HepG2 (cell line): ENCODE results near the gene RFXANK. TPM values are rescaled to one million over a fixed set of nuclear protein-coding genes. Genes with fewer than 3 reads are reported as not detected.

Experiments used
- ATAC-seq: fragments of 200-7000 bp; cut with Tn5 transposase; 3 replicates; pipeline ENCODE4 v1.9.1; 2020; ENCODE audit warnings: mild to moderate bottlenecking, moderate library complexity
- BruUV-seq: library from RNA; stranded (reverse); fragments of 400-500 nt; replicated peaks from 2 replicates; lab custom pipeline; 2021; lab: Mats Ljungman, UMichigan
- CTCF ChIA-PET: fragments of 300-600 bp; formaldehyde crosslinking; extraction: SDS; loops from one replicate; lab custom pipeline; 2021; ENCODE audit warnings: low total read pairs, inconsistent platforms, low intra/inter-chr PET ratio; lab: Yijun Ruan, JAX
- POLR2A ChIA-PET: fragments of 350-600 bp; sonication (Branson Sonifier 250); formaldehyde crosslinking; loops from one replicate; lab custom pipeline; 2020; ENCODE audit warnings: antibody characterized with exemption, inconsistent platforms; lab: Yijun Ruan, JAX
- DNase-seq: peaks from one replicate; pipeline ENCODE4 v3.0.0-alpha.2; 2015; ENCODE audit warnings: low spot score
- FAIRE-seq: peaks from 3 replicates; lab custom pipeline; 2011; peaks lifted over from hg19 to GRCh38; lab: Jason Lieb, UNC
- H2AFZ ChIP-seq: one replicate; pipeline ENCODE4 v1.6.1; 2011; ENCODE audit warnings: low read length, inconsistent platforms
- H3K27ac ChIP-seq: fragments of 300-600 bp; 3 replicates; pipeline ENCODE4 v1.8.0; 2011; ENCODE audit warnings: mixed run types, mild to moderate bottlenecking, mixed read lengths, low read length, inconsistent platforms; ENCODE audit not compliant: insufficient read depth; ENCODE audit errors: extremely low read length
- H3K27me3 ChIP-seq, 2 experiments: fragments of 200-600 bp in 1 of 2; 2 replicates in 1 of 2; 3 replicates in 1 of 2; pipeline versions ENCODE4 v1.6.0 to v1.8.0; 2011; ENCODE audit warnings: low read length in 2 of 2, mild to moderate bottlenecking in 2 of 2, moderate library complexity in 2 of 2, inconsistent platforms in 1 of 2; ENCODE audit not compliant: insufficient read depth in 2 of 2, control insufficient read depth in 1 of 2
- H3K36me3 ChIP-seq, 2 experiments: fragments of 200-600 bp in 1 of 2; replicated peaks in 1 of 2; 2 replicates in 1 of 2; 3 replicates in 1 of 2; pipeline versions ENCODE4 v1.5.1 to v1.8.0; 2011; ENCODE audit warnings: low read length in 2 of 2, inconsistent platforms in 1 of 2; ENCODE audit not compliant: insufficient read depth in 2 of 2, control insufficient read depth in 1 of 2
- H3K4me1 ChIP-seq: 2 replicates; pipeline ENCODE4 v1.5.1; 2012; ENCODE audit warnings: low read length, inconsistent platforms; ENCODE audit not compliant: insufficient read depth
- H3K4me2 ChIP-seq: 2 replicates; pipeline ENCODE4 v1.6.0; 2011; ENCODE audit warnings: low read depth, low read length, inconsistent platforms
- H3K4me3 ChIP-seq, 3 experiments: fragments of 200-600 bp in 1 of 3; sonication (generic), shearing (Covaris generic) in 1 of 3; replicated peaks in 1 of 3; 2 replicates each; pipeline ENCODE4 v1.5.1; 2011 to 2016; ENCODE audit warnings: low read length in 3 of 3, inconsistent platforms in 2 of 3, low read depth in 2 of 3, mild to moderate bottlenecking in 2 of 3, control low read depth in 1 of 3, mixed read lengths in 1 of 3; ENCODE audit not compliant: insufficient read depth in 1 of 3
- H3K79me2 ChIP-seq: one replicate; pipeline ENCODE4 v1.6.1; 2011; ENCODE audit warnings: low read length, inconsistent platforms; ENCODE audit not compliant: insufficient read depth
- H3K9ac ChIP-seq: 2 replicates; pipeline ENCODE4 v1.6.0; 2011; ENCODE audit warnings: mild to moderate bottlenecking, low read depth, low read length, inconsistent platforms; ENCODE audit not compliant: insufficient read depth
- H3K9me3 ChIP-seq: 2 replicates; pipeline ENCODE4 v1.5.1; 2012; ENCODE audit warnings: mild to moderate bottlenecking, low read length
- H4K20me1 ChIP-seq: 2 replicates; pipeline ENCODE4 v1.6.0; 2011; ENCODE audit warnings: inconsistent platforms, mild to moderate bottlenecking, low read length, moderate library complexity; ENCODE audit not compliant: insufficient read depth
- CBX5 ChIP-seq: sonication (generic); formaldehyde crosslinking; IDR thresholded peaks from 2 replicates; pipeline ENCODE4 v1.4.0; 2020; ENCODE audit warnings: missing genetic modification reagents, borderline replicate concordance
- HOXA9 ChIP-seq: sonication (generic); formaldehyde crosslinking; IDR thresholded peaks from 2 replicates; pipeline ENCODE4 v1.8.1; 2022; ENCODE audit warnings: missing genetic modification reagents, mild to moderate bottlenecking, moderate library complexity, borderline replicate concordance
- JUN ChIP-seq: sonication (generic); formaldehyde crosslinking; IDR thresholded peaks from 2 replicates; pipeline ENCODE4 v1.4.0; 2020; ENCODE audit warnings: mild to moderate bottlenecking, missing genetic modification reagents
- JUND ChIP-seq: sonication (generic); formaldehyde crosslinking; IDR thresholded peaks from 2 replicates; pipeline ENCODE4 v1.8.0; 2022; ENCODE audit warnings: mild to moderate bottlenecking, missing genetic modification reagents
- MTA1 ChIP-seq: sonication (generic); formaldehyde crosslinking; IDR thresholded peaks from 2 replicates; pipeline ENCODE4 v1.4.0; 2020; ENCODE audit warnings: missing genetic modification reagents, mild to moderate bottlenecking, borderline replicate concordance
- TEAD3 ChIP-seq: optimal IDR thresholded peaks from 2 replicates; pipeline ENCODE3; 2016; ENCODE audit warnings: borderline replicate concordance
- ZNF484 ChIP-seq: sonication (generic); formaldehyde crosslinking; IDR thresholded peaks from 2 replicates; pipeline ENCODE4 v1.5.1; 2020; ENCODE audit warnings: mild to moderate bottlenecking, low read depth, missing genetic modification reagents, borderline replicate concordance
- ZNF841 ChIP-seq: sonication (generic); formaldehyde crosslinking; IDR thresholded peaks from 2 replicates; pipeline ENCODE4 v1.8.1; 2023; ENCODE audit warnings: missing genetic modification reagents, borderline replicate concordance
- ZNF883 ChIP-seq: sonication (generic); formaldehyde crosslinking; IDR thresholded peaks from 2 replicates; pipeline ENCODE4 v1.5.1; 2020; ENCODE audit warnings: mild to moderate bottlenecking, missing genetic modification reagents; ENCODE audit errors: not compliant biosample characterization
- WGBS: methylation state at CpG from one replicate; pipeline ENCODE4 v1.1.6; 2017; ENCODE audit warnings: low lambda C conversion rate; 5-methylcytosine and 5-hydroxymethylcytosine counted together
- in situ Hi-C: cut with HindIII; loops from 2 replicates; pipeline ENCODE4 v1.10.0; 2017; ENCODE audit warnings: low pct_unique_long_range_greater_than_20kb; ENCODE audit not compliant: extremely low pct_ligation_motif_present
- intact Hi-C: fragments of 100-400 bp; cut with micrococcal nuclease; formaldehyde crosslinking; loops from one replicate; pipeline ENCODE4 v1.10.0; 2022; ENCODE audit not compliant: unreplicated experiment
- polyA plus RNA-seq, 8 experiments: library from polyadenylated mRNA; depleted of rRNA in 3 of 8; stranded (reverse) in 7 of 8; unstranded in 1 of 8; fragments of >200 nt; fragmentation: Illumina TruSeq in 4 of 8; extraction: Trizol in 4 of 8; gene quantifications; 2 replicates each; pipeline versions ENCODE4 v1.2.1 to v1.2.3, GENCODE V29; 2011 to 2016; ENCODE audit warnings: low read depth in 4 of 8, missing spikeins in 1 of 8, mixed read lengths in 1 of 8; ENCODE audit not compliant: insufficient read depth in 1 of 8
- total RNA-seq, 5 experiments: library from RNA; depleted of rRNA; stranded (reverse); fragments of >200 nt; fragmentation: Illumina TruSeq; extraction: Trizol; gene quantifications; 2 replicates each; pipeline ENCODE4 v1.2.3, GENCODE V29; 2016; ENCODE audit warnings: low read depth in 1 of 5
- TF ChIP-seq, protein P1 (sequence below): sonication (generic); formaldehyde crosslinking; IDR thresholded peaks from 2 replicates; pipeline ENCODE4 v1.4.0; 2020; ENCODE audit warnings: missing genetic modification reagents; ENCODE audit errors: not compliant biosample characterization
- TF ChIP-seq, protein P2 (sequence below): IDR thresholded peaks from 2 replicates; pipeline ENCODE4 v1.6.1; 2016; ENCODE audit warnings: control low read depth

Gene RFXANK
- total and polyA plus RNA-seq, 2 of the 13 experiments (the other 11 are each of a cell fraction or from before 2014, with no cell fraction given): 49.9 to 80.7 TPM

DNA sequence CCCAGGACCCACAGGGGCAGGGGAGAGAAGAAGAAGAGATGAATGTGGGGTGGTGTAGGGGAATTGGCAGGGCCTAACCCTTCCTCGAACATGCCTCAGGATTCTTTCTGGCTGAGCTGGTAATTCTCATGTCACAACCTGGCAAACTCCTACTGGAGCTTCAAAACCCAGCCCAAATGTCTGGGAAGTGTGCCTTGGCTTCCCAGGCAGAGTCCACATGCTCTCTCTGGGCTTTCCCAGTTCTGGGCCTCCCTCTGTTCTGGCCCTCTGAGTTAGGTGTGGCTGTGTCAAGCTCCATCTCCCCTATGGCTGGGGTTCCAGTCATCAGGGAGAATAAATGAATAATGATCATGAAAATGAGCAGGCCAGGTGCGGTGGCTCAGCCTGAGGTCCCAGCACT is 42.6 kb upstream of the RFXANK start:
- H4K20me1 ChIP-seq: no peaks in the 10 kb centered on the region
- H3K36me3 ChIP-seq: peaks cover 2 to 11% of the 10 kb centered on the region in 2 experiments; a peak in 3 of 5 replicates
- no peak overlapping the region for H3K4me2 ChIP-seq
- no peaks in the 10 kb centered on the region for H3K79me2 ChIP-seq
- no peak overlapping the region for H3K4me3 ChIP-seq
- no peak for DNase-seq
- H3K9me3 ChIP-seq: no peaks in the 10 kb centered on the region
- intact Hi-C loops (no loop called here), in situ Hi-C loops (no loop called here)
- CTCF ChIA-PET: no interaction called here
- no peak overlapping the region for H3K27ac ChIP-seq
- FAIRE-seq: no peak
- POLR2A ChIA-PET: no interaction called here
- no peak overlapping the region for H3K9ac ChIP-seq
- H3K27me3 ChIP-seq: no peaks in the 10 kb centered on the region
- H2AFZ ChIP-seq: no peak overlapping the region
- WGBS: 83% methylated on average over 2 of the region's 2 CpGs
- H3K4me1 ChIP-seq: no peaks in the 10 kb centered on the region
- TF ChIP-seq ZNF883: no peak
- TF ChIP-seq MTA1 (CRISPR knock-in tag): no peak
- TF ChIP-seq, protein P1, sequence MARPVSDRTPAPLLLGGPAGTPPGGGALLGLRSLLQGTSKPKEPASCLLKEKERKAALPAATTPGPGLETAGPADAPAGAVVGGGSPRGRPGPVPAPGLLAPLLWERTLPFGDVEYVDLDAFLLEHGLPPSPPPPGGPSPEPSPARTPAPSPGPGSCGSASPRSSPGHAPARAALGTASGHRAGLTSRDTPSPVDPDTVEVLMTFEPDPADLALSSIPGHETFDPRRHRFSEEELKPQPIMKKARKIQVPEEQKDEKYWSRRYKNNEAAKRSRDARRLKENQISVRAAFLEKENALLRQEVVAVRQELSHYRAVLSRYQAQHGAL (CRISPR knock-in tag): no peak
- TF ChIP-seq CBX5: no peak
- TF ChIP-seq TEAD3 (CRISPR knock-in tag): no peak
- TF ChIP-seq ZNF484 (CRISPR knock-in tag): no peak
- TF ChIP-seq, protein P2, sequence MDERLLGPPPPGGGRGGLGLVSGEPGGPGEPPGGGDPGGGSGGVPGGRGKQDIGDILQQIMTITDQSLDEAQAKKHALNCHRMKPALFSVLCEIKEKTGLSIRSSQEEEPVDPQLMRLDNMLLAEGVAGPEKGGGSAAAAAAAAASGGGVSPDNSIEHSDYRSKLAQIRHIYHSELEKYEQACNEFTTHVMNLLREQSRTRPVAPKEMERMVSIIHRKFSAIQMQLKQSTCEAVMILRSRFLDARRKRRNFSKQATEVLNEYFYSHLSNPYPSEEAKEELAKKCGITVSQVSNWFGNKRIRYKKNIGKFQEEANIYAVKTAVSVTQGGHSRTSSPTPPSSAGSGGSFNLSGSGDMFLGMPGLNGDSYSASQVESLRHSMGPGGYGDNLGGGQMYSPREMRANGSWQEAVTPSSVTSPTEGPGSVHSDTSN: no peak
- no peak for TF ChIP-seq HOXA9 (CRISPR knock-in tag)
- no peak for TF ChIP-seq ZNF841 (CRISPR knock-in tag)
- no peak for TF ChIP-seq JUN (CRISPR knock-in tag)
- TF ChIP-seq JUND: no peak
- ATAC-seq: no peak
- no TSS peak for BruUV-seq
